Measurements from ENCODE around the gene CBL. TPM values are rescaled to one million over a fixed set of nuclear protein-coding genes. Genes with fewer than 3 reads are reported as not detected.

The CBL gene
- polyA plus RNA-seq (2011; rRNA removed) = 14.1 and 14.9 TPM in 2 replicates
- 4.3 and 5.1 TPM in 2 replicates for polyA plus RNA-seq (2012; cell fraction: cytosol; rRNA removed)
- polyA plus RNA-seq (2012; cell fraction: nucleus; rRNA removed) = 4.6 and 6.6 TPM in 2 replicates
- 5.9 to 6.3 TPM (median 6.0 TPM) in 3 replicates for polyA plus RNA-seq (2017; fragmentation: RNase III; extraction: RNeasy Plus Mini Kit Qiagen cat#74134 plus additional on column Dnase treatment)
- polyA minus RNA-seq (2011; rRNA and poly(A)+ RNA removed) = 12.2 and 12.8 TPM in 2 replicates

- 3% methylated on average over 10 of the region's 88 CpGs for WGBS (ENCODE audit: missing lambda C conversion rate)
- DNase-seq (ENCODE audit: low read depth in 1 of 2, low spot score in 1 of 2) = peak; percentile 85 to 91
- Histone ChIP-seq H3K9me3 (no peaks in the 10 kb centered on the region), H3K27ac (peak within 1 kb of the TSS; percentile 94 to 99), H3K4me3 (peak within 1 kb of the TSS; percentile 98), H3K4me1 (peaks cover 21% of the 10 kb centered on the region), H3K4me2 (peak within 1 kb of the TSS; percentile 98)
- POLR2A ChIA-PET = interaction anchor here (0.6 to 1.5 kb wide), 3 partner anchors 37 to 166 kb away, joined by 3 to 4 read pairs (median 3); partner anchors contain the start of gene HMBS
- CTCF ChIA-PET = interaction anchor here (0.7 to 2.7 kb wide), 27 partner anchors 9 to 269 kb away, joined by 3 to 17 read pairs (median 4); partner anchors contain the start of genes C1QTNF5 and DPAGT1
- no peak for FAIRE-seq
- peak; percentile 92 to 93 for ATAC-seq
- peak; percentile 34; the same call in 1 of the 2 replicates for TF ChIP-seq PHF8 (IDR thresholded peaks at IDR 0.05; ENCODE audit: borderline replicate concordance, low read depth)
- no peak for TF ChIP-seq NR3C1 (IDR thresholded peaks at IDR 0.05)
- TF ChIP-seq RFX5 (IDR thresholded peaks at IDR 0.05) = no peak
- TF ChIP-seq, protein P1, sequence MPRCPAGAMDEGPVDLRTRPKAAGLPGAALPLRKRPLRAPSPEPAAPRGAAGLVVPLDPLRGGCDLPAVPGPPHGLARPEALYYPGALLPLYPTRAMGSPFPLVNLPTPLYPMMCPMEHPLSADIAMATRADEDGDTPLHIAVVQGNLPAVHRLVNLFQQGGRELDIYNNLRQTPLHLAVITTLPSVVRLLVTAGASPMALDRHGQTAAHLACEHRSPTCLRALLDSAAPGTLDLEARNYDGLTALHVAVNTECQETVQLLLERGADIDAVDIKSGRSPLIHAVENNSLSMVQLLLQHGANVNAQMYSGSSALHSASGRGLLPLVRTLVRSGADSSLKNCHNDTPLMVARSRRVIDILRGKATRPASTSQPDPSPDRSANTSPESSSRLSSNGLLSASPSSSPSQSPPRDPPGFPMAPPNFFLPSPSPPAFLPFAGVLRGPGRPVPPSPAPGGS (IDR thresholded peaks at IDR 0.05) = 0 out of 3 replicates have a peak, but pooled peaks have one; percentile 41
- TF ChIP-seq, protein P2, sequence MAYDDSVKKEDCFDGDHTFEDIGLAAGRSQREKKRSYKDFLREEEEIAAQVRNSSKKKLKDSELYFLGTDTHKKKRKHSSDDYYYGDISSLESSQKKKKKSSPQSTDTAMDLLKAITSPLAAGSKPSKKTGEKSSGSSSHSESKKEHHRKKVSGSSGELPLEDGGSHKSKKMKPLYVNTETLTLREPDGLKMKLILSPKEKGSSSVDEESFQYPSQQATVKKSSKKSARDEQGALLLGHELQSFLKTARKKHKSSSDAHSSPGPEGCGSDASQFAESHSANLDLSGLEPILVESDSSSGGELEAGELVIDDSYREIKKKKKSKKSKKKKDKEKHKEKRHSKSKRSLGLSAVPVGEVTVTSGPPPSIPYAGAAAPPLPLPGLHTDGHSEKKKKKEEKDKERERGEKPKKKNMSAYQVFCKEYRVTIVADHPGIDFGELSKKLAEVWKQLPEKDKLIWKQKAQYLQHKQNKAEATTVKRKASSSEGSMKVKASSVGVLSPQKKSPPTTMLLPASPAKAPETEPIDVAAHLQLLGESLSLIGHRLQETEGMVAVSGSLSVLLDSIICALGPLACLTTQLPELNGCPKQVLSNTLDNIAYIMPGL (CRISPR knock-in tag; IDR thresholded peaks at IDR 0.05; ENCODE audit: borderline replicate concordance) = no peak
- TF ChIP-seq FOSL2 (IDR thresholded peaks at IDR 0.05) = no peak
- no peak for TF ChIP-seq FOSL2 (CRISPR knock-in tag; IDR thresholded peaks at IDR 0.05)
- no peak for TF ChIP-seq HOXA7 (CRISPR knock-in tag; IDR thresholded peaks at IDR 0.05)
- TF ChIP-seq JUNB (IDR thresholded peaks at IDR 0.05) = no peak
- no peak for TF ChIP-seq TFCP2L1 (CRISPR knock-in tag; IDR thresholded peaks at IDR 0.05)
- peak; percentile 27 for TF ChIP-seq POLR2A (IDR thresholded peaks at IDR 0.05; ENCODE audit: low read length)
- TF ChIP-seq ATOH8 (CRISPR knock-in tag; IDR thresholded peaks at IDR 0.05; ENCODE audit: low read depth) = no peak
- no peak for TF ChIP-seq CEBPB (IDR thresholded peaks at IDR 0.05)
- TF ChIP-seq MYC (IDR thresholded peaks at IDR 0.05; ENCODE audit: borderline replicate concordance, low read length) = no peak
- peak; percentile 72 for TF ChIP-seq SMC3 (IDR thresholded peaks at IDR 0.05)
- no peak for TF ChIP-seq FOXS1 (CRISPR knock-in tag; IDR thresholded peaks at IDR 0.05)
- TF ChIP-seq ZFP36 (IDR thresholded peaks at IDR 0.05; ENCODE audit: borderline replicate concordance, partially characterized antibody) = no peak
- peak in 1 of 2 experiments; percentile 46; a peak in 4 of 5 replicates for TF ChIP-seq RAD21 (conservative IDR thresholded peaks at IDR 0.05 in 1 of 2, IDR thresholded peaks at IDR 0.05 in 1 of 2)
- peak in 1 of 2 experiments; percentile 48; a peak in 2 of 5 replicates for TF ChIP-seq JUN (IDR thresholded peaks at IDR 0.05)
- TF ChIP-seq KDM5A (IDR thresholded peaks at IDR 0.05) = no peak
- TF ChIP-seq FOSB (CRISPR knock-in tag; IDR thresholded peaks at IDR 0.05) = no peak
- TF ChIP-seq ZSCAN20 (CRISPR knock-in tag; IDR thresholded peaks at IDR 0.05) = no peak
- TF ChIP-seq ESRRA (IDR thresholded peaks at IDR 0.05; ENCODE audit: borderline replicate concordance, low read length) = no peak
- no peak for TF ChIP-seq ZC3H11A (IDR thresholded peaks at IDR 0.05)
- no peak for TF ChIP-seq POLR2AphosphoS2 (conservative IDR thresholded peaks at IDR 0.05; ENCODE audit: low read length)
- no peak for TF ChIP-seq HOXB13 (CRISPR knock-in tag; IDR thresholded peaks at IDR 0.05; ENCODE audit: low read depth)
- no peak for TF ChIP-seq ZNF302 (CRISPR knock-in tag; IDR thresholded peaks at IDR 0.05)
- TF ChIP-seq BHLHE40 (IDR thresholded peaks at IDR 0.05; ENCODE audit: low read depth, low read length) = no peak
- TF ChIP-seq, protein P3, sequence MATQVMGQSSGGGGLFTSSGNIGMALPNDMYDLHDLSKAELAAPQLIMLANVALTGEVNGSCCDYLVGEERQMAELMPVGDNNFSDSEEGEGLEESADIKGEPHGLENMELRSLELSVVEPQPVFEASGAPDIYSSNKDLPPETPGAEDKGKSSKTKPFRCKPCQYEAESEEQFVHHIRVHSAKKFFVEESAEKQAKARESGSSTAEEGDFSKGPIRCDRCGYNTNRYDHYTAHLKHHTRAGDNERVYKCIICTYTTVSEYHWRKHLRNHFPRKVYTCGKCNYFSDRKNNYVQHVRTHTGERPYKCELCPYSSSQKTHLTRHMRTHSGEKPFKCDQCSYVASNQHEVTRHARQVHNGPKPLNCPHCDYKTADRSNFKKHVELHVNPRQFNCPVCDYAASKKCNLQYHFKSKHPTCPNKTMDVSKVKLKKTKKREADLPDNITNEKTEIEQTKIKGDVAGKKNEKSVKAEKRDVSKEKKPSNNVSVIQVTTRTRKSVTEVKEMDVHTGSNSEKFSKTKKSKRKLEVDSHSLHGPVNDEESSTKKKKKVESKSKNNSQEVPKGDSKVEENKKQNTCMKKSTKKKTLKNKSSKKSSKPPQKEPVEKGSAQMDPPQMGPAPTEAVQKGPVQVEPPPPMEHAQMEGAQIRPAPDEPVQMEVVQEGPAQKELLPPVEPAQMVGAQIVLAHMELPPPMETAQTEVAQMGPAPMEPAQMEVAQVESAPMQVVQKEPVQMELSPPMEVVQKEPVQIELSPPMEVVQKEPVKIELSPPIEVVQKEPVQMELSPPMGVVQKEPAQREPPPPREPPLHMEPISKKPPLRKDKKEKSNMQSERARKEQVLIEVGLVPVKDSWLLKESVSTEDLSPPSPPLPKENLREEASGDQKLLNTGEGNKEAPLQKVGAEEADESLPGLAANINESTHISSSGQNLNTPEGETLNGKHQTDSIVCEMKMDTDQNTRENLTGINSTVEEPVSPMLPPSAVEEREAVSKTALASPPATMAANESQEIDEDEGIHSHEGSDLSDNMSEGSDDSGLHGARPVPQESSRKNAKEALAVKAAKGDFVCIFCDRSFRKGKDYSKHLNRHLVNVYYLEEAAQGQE (IDR thresholded peaks at IDR 0.05) = no peak
- TF ChIP-seq ELK1 (IDR thresholded peaks at IDR 0.05; ENCODE audit: low read depth, low read length) = no peak
- no peak for TF ChIP-seq HDAC2 (IDR thresholded peaks at IDR 0.05)
These were observed at the start of gene CBL for GRCh38 chr11:119205574-119206510. TSS of gene CBL (plus strand) at chr11:119206339. CDS start at chr11:119206418, 79 bp downstream.

All from A549 (cell line).